Measurements from ENCODE around the gene CPLANE2.

Gene CPLANE2

DNA sequence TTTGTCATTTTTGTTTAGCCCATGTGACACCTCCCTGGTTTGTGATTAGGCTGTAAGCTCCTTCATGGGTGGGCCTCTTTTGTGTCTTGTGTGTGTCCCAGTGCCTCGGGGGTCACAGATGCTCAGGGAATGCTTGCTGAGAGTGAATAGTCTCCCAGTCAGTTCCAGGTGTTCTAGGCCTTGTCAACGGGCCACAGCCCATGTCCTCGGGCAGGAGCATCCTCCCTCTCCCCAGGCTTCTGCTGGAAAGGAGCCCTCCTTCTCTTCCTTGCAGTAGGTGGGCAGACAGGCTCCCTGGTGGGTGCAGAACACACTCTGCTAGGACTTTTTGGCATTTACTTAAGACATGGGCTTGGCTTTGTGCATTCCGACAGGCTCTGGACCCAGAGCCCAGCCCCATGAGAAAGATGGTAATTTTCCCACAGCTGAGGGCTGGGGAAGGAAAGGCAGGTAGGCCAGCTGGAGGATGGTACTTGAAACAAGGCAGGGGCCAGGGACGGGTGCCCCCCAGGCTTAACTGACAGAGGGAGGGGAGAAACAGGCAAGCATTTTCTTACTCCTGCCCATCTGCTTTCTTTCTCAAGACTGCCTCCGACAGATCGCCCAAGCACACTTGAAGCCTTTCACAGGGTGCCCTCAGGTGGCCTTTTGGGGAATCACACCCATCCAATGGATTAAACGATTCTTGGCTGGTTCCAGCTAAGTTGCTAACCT is 7.1 kb upstream of the CPLANE2 start:
- no peak overlapping the region for H3K27ac ChIP-seq (ENCODE audit: extremely low read depth, low read depth, low read length)
- CTCF ChIA-PET = interaction anchor here (0.5 to 5.5 kb wide), 27 partner anchors 10 to 657 kb away, joined by 3 to 91 read pairs (median 4); partner anchors contain the start of gene FBXO42
- H3K4me1 ChIP-seq (ENCODE audit: control insufficient read depth, insufficient read depth, low read length) = peaks cover 9% of the 10 kb centered on the region
- H3K4me3 ChIP-seq (ENCODE audit: low read depth, low read length) = no peak overlapping the region
- TF ChIP-seq ZNF214 (tag by site-specific recombination; IDR thresholded peaks at IDR 0.05; ENCODE audit: borderline replicate concordance) (no peak), ZNF19 (tag by site-specific recombination; IDR thresholded peaks at IDR 0.05; ENCODE audit: low read depth) (no peak), TCF7L2 (IDR thresholded peaks at IDR 0.05; ENCODE audit: borderline replicate concordance, low read depth, low read length) (no peak), ZNF416 (tag by site-specific recombination; IDR thresholded peaks at IDR 0.05) (no peak), ZNF2 (tag by site-specific recombination; IDR thresholded peaks at IDR 0.05) (peak; percentile 35; the same call in 1 of the 2 replicates), ZNF274 (IDR thresholded peaks at IDR 0.05; ENCODE audit: low read length) (no peak), ZNF274 (tag by site-specific recombination; IDR thresholded peaks at IDR 0.05; ENCODE audit: borderline replicate concordance) (no peak), ZNF660 (tag by site-specific recombination; IDR thresholded peaks at IDR 0.05) (0 out of 2 replicates have a peak, but pooled peaks have one; percentile 57), ZNF121 (tag by site-specific recombination; IDR thresholded peaks at IDR 0.05) (no peak), GLIS1 (tag by site-specific recombination; IDR thresholded peaks at IDR 0.05) (no peak), EGR2 (tag by site-specific recombination; IDR thresholded peaks at IDR 0.05; ENCODE audit: low read depth) (no peak), ZNF654 (tag by site-specific recombination; IDR thresholded peaks at IDR 0.05; ENCODE audit: low read depth) (peak; percentile 85), ZNF76 (tag by site-specific recombination; IDR thresholded peaks at IDR 0.05; ENCODE audit: borderline replicate concordance, low read depth) (no peak), ZBTB17 (tag by site-specific recombination; IDR thresholded peaks at IDR 0.05) (peak; percentile 50), MYNN (tag by site-specific recombination; IDR thresholded peaks at IDR 0.05; ENCODE audit: borderline replicate concordance) (no peak), ZNF114 (tag by site-specific recombination; IDR thresholded peaks at IDR 0.05) (no peak), ZNF239 (tag by site-specific recombination; IDR thresholded peaks at IDR 0.05) (no peak), ZNF521 (tag by site-specific recombination; IDR thresholded peaks at IDR 0.05) (no peak), ZNF404 (tag by site-specific recombination; IDR thresholded peaks at IDR 0.05) (no peak), HOXC10 (CRISPR knock-in tag; IDR thresholded peaks at IDR 0.05) (no peak), ZSCAN30 (tag by site-specific recombination; IDR thresholded peaks at IDR 0.05) (peak; percentile 58), ZFP37 (tag by site-specific recombination; IDR thresholded peaks at IDR 0.05) (no peak)
- TF ChIP-seq, protein P1, sequence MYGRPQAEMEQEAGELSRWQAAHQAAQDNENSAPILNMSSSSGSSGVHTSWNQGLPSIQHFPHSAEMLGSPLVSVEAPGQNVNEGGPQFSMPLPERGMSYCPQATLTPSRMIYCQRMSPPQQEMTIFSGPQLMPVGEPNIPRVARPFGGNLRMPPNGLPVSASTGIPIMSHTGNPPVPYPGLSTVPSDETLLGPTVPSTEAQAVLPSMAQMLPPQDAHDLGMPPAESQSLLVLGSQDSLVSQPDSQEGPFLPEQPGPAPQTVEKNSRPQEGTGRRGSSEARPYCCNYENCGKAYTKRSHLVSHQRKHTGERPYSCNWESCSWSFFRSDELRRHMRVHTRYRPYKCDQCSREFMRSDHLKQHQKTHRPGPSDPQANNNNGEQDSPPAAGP (tag by site-specific recombination; IDR thresholded peaks at IDR 0.05) = no peak
- TF ChIP-seq, protein P2, sequence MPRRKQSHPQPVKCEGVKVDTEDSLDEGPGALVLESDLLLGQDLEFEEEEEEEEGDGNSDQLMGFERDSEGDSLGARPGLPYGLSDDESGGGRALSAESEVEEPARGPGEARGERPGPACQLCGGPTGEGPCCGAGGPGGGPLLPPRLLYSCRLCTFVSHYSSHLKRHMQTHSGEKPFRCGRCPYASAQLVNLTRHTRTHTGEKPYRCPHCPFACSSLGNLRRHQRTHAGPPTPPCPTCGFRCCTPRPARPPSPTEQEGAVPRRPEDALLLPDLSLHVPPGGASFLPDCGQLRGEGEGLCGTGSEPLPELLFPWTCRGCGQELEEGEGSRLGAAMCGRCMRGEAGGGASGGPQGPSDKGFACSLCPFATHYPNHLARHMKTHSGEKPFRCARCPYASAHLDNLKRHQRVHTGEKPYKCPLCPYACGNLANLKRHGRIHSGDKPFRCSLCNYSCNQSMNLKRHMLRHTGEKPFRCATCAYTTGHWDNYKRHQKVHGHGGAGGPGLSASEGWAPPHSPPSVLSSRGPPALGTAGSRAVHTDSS (tag by site-specific recombination; IDR thresholded peaks at IDR 0.05) = no peak
- TF ChIP-seq, protein P3, sequence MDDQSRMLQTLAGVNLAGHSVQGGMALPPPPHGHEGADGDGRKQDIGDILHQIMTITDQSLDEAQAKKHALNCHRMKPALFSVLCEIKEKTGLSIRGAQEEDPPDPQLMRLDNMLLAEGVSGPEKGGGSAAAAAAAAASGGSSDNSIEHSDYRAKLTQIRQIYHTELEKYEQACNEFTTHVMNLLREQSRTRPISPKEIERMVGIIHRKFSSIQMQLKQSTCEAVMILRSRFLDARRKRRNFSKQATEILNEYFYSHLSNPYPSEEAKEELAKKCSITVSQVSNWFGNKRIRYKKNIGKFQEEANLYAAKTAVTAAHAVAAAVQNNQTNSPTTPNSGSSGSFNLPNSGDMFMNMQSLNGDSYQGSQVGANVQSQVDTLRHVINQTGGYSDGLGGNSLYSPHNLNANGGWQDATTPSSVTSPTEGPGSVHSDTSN (CRISPR knock-in tag; IDR thresholded peaks at IDR 0.05) = no peak
- TF ChIP-seq, protein P4, sequence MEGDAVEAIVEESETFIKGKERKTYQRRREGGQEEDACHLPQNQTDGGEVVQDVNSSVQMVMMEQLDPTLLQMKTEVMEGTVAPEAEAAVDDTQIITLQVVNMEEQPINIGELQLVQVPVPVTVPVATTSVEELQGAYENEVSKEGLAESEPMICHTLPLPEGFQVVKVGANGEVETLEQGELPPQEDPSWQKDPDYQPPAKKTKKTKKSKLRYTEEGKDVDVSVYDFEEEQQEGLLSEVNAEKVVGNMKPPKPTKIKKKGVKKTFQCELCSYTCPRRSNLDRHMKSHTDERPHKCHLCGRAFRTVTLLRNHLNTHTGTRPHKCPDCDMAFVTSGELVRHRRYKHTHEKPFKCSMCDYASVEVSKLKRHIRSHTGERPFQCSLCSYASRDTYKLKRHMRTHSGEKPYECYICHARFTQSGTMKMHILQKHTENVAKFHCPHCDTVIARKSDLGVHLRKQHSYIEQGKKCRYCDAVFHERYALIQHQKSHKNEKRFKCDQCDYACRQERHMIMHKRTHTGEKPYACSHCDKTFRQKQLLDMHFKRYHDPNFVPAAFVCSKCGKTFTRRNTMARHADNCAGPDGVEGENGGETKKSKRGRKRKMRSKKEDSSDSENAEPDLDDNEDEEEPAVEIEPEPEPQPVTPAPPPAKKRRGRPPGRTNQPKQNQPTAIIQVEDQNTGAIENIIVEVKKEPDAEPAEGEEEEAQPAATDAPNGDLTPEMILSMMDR (tag by site-specific recombination; IDR thresholded peaks at IDR 0.05) = peak; percentile 77
- TF ChIP-seq, protein P5, sequence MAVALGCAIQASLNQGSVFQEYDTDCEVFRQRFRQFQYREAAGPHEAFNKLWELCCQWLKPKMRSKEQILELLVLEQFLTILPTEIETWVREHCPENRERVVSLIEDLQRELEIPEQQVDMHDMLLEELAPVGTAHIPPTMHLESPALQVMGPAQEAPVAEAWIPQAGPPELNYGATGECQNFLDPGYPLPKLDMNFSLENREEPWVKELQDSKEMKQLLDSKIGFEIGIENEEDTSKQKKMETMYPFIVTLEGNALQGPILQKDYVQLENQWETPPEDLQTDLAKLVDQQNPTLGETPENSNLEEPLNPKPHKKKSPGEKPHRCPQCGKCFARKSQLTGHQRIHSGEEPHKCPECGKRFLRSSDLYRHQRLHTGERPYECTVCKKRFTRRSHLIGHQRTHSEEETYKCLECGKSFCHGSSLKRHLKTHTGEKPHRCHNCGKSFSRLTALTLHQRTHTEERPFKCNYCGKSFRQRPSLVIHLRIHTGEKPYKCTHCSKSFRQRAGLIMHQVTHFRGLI (tag by site-specific recombination; IDR thresholded peaks at IDR 0.05) = no peak
- TF ChIP-seq, protein P6, sequence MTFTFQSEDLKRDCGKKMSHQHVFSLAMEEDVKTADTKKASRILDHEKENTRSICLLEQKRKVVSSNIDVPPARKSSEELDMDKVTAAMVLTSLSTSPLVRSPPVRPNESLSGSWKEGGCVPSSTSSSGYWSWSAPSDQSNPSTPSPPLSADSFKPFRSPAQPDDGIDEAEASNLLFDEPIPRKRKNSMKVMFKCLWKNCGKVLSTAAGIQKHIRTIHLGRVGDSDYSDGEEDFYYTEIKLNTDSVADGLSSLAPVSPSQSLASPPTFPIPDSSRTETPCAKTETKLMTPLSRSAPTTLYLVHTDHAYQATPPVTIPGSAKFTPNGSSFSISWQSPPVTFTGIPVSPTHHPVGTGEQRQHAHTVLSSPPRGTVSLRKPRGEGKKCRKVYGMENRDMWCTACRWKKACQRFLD (tag by site-specific recombination; IDR thresholded peaks at IDR 0.05) = no peak
- no peaks in the 10 kb centered on the region for H3K9me3 ChIP-seq (ENCODE audit: control insufficient read depth, insufficient read depth, low read depth, low read length)
- H3K36me3 ChIP-seq (ENCODE audit: control insufficient read depth in 2 of 2, insufficient read depth in 1 of 2, low read length in 2 of 2) = peaks cover 0 to 13% of the 10 kb centered on the region in 2 experiments; a peak in 1 of 3 replicates
- POLR2A ChIA-PET = no interaction called here
